Upper lobe of left lung (tissue), 6 donors: ENCODE data around the gene FAM3C. TPM values are rescaled to one million over a fixed set of nuclear protein-coding genes. Genes with fewer than 3 reads are reported as not detected.
A peak's percentile ranks its signal among the peaks of the same experiment; 100 is the strongest.
"Not testable (repeated sequence)": the region's sequence is repeated elsewhere in the genome, so short reads cannot be mapped to it uniquely, and the experiment has no call there.

Source experiments
- ATAC-seq, 2 donors: fragments of 200-7000 bp; cut with Tn5 transposase; one replicate each; pipeline ENCODE4 v1.9.1; 2022; ENCODE audit warnings: mild to moderate bottlenecking in 2 of 2, moderate library complexity in 2 of 2; ENCODE audit not compliant: low FRiP score in 2 of 2
- DNase-seq, 2 donors: peaks; one replicate each; pipeline ENCODE4 v3.0.0-alpha.2; 2019 to 2020
- H3K27ac ChIP-seq, 4 donors: fragments of 200-600 bp; sonication (generic); one replicate each; pipeline ENCODE4 v1.5.1; 2016 to 2019
- H3K27me3 ChIP-seq, 4 donors: fragments of 200-600 bp; sonication (generic); one replicate each; pipeline ENCODE4 v1.5.1; 2017 to 2019
- H3K36me3 ChIP-seq, 4 donors: fragments of 200-600 bp; sonication (generic); one replicate each; pipeline ENCODE4 v1.5.1; 2016 to 2019
- H3K4me1 ChIP-seq, 4 donors: fragments of 200-600 bp; sonication (generic); one replicate each; pipeline ENCODE4 v1.5.1; 2018 to 2019
- H3K4me3 ChIP-seq, 4 donors: fragments of 200-600 bp; sonication (generic); one replicate each; pipeline ENCODE4 v1.5.1; 2017 to 2019; ENCODE audit warnings: mild to moderate bottlenecking in 2 of 4, moderate library complexity in 1 of 4
- H3K9me3 ChIP-seq, 4 donors: fragments of 200-600 bp; sonication (generic); one replicate each; pipeline ENCODE4 v1.5.1; 2018 to 2019
- CTCF ChIP-seq, 6 experiments: fragments of 450-650 bp in 4 of 6; fragments of 200-600 bp in 2 of 6; sonication (generic) in 2 of 6; IDR thresholded peaks; one replicate each; pipeline ENCODE4 v1.5.1; 2016 to 2019; ENCODE audit warnings: antibody characterized with exemption in 6 of 6
- EP300 ChIP-seq, 4 donors: sonication (generic); formaldehyde crosslinking; IDR thresholded peaks; one replicate each; pipeline ENCODE4 v1.5.1; 2017; ENCODE audit warnings: antibody characterized with exemption in 4 of 4, control low read depth in 2 of 4
- POLR2A ChIP-seq, 4 donors: fragments of 450-650 bp; IDR thresholded peaks; one replicate each; pipeline ENCODE4 v1.5.1; 2016 to 2017; ENCODE audit warnings: antibody characterized with exemption in 4 of 4, mild to moderate bottlenecking in 2 of 4
- POLR2AphosphoS5 ChIP-seq, 2 donors: sonication (generic); formaldehyde crosslinking; IDR thresholded peaks; one replicate each; pipeline ENCODE4 v1.5.1; 2017; ENCODE audit warnings: antibody characterized with exemption in 2 of 2
- WGBS, 2 donors: methylation state at CpG; one replicate each; pipeline ENCODE4 v1.1.5; 2017 to 2018; 5-methylcytosine and 5-hydroxymethylcytosine counted together
- total RNA-seq, 6 donors: library from RNA; depleted of rRNA in 4 of 6; stranded (reverse); fragments of >200 nt in 4 of 6; gene quantifications; one replicate each; pipeline versions ENCODE4 v1.1.0 to v1.2.1, GENCODE V29; 2016 to 2021
- donor health status: DM: no; HTN: no; CAD: no; lungs with moderate emphysema.
- donor health status: DM: no; HTN: yes; CAD: no; lungs with severe emphysema.

The FAM3C gene
- total RNA-seq, 6 donors from 2014 or later: 10.5 to 65.7 (median 34.9) TPM

- ATAC-seq (no peak), DNase-seq (no peak)
- Histone ChIP-seq H3K4me1 (no peaks in the 10 kb centered on the region), H3K27me3 (no peaks in the 10 kb centered on the region), H3K36me3 (no peaks in the 10 kb centered on the region), H3K4me3 (no peak overlapping the region), H3K9me3 (no peaks in the 10 kb centered on the region), H3K27ac (no peak overlapping the region)
- WGBS, 2 donors: 91 to 95% methylated on average over 2 of the region's 2 CpGs
- no peak for TF ChIP-seq POLR2A (IDR thresholded peaks at IDR 0.05)
- TF ChIP-seq EP300 (IDR thresholded peaks at IDR 0.05): no peak
- TF ChIP-seq CTCF (IDR thresholded peaks at IDR 0.05): no peak
- no peak for TF ChIP-seq POLR2AphosphoS5 (IDR thresholded peaks at IDR 0.05)
Measured at GRCh38 chr7:121431996-121432395, 35.9 kb upstream of the FAM3C start.

- WGBS, 2 donors: 83 to 97% methylated on average over 2 of the region's 2 CpGs
- TF ChIP-seq EP300 (IDR thresholded peaks at IDR 0.05) (no peak), POLR2AphosphoS5 (IDR thresholded peaks at IDR 0.05) (no peak), CTCF (IDR thresholded peaks at IDR 0.05) (no peak), POLR2A (IDR thresholded peaks at IDR 0.05) (no peak)
Measured at GRCh38 chr7:121431389-121431995, 35.4 kb upstream of the FAM3C start.

GRCh38 chr7:121430558-121430957, 34.5 kb upstream of the FAM3C start:
- Histone ChIP-seq H3K27me3 (no peaks in the 10 kb centered on the region), H3K4me3 (no peak overlapping the region), H3K27ac (no peak overlapping the region), H3K9me3 (no peaks in the 10 kb centered on the region), H3K36me3 (no peaks in the 10 kb centered on the region), H3K4me1 (no peaks in the 10 kb centered on the region)
- DNase-seq (no peak), ATAC-seq (no peak)
- TF ChIP-seq EP300 (IDR thresholded peaks at IDR 0.05) (no peak), POLR2A (IDR thresholded peaks at IDR 0.05) (no peak), CTCF (IDR thresholded peaks at IDR 0.05) (no peak), POLR2AphosphoS5 (IDR thresholded peaks at IDR 0.05) (no peak)
- WGBS, 2 donors: 85 to 90% methylated on average over 1 of the region's 1 CpG

More at GRCh38 chr7:121431389-121431995, 35.4 kb upstream of the FAM3C start:
- DNase-seq: no peak
- Histone ChIP-seq H3K27ac (no peak overlapping the region), H3K9me3 (no peaks in the 10 kb centered on the region), H3K4me3 (no peak overlapping the region), H3K36me3 (no peaks in the 10 kb centered on the region), H3K4me1 (no peaks in the 10 kb centered on the region), H3K27me3 (no peaks in the 10 kb centered on the region)
- no peak for ATAC-seq

- Histone ChIP-seq H3K27me3 (no peaks in the 10 kb centered on the region), H3K36me3 (no peaks in the 10 kb centered on the region), H3K27ac (no peak overlapping the region), H3K4me1 (no peaks in the 10 kb centered on the region), H3K4me3 (no peak overlapping the region), H3K9me3 (no peaks in the 10 kb centered on the region)
- TF ChIP-seq EP300 (IDR thresholded peaks at IDR 0.05): no peak
- TF ChIP-seq POLR2A (IDR thresholded peaks at IDR 0.05): no peak
- TF ChIP-seq POLR2AphosphoS5 (IDR thresholded peaks at IDR 0.05): no peak
- no peak for TF ChIP-seq CTCF (IDR thresholded peaks at IDR 0.05)
- ATAC-seq (no peak), DNase-seq (no peak)
Measured at GRCh38 chr7:121429798-121430197, 33.7 kb upstream of the FAM3C start.

- DNase-seq (no peak), ATAC-seq (peak in 1 of 2 donors; percentile 19)
- WGBS, 2 donors: 76 to 83% methylated on average over 4 of the region's 4 CpGs
- Histone ChIP-seq H3K36me3 (no peaks in the 10 kb centered on the region), H3K9me3 (no peaks in the 10 kb centered on the region), H3K27me3 (no peaks in the 10 kb centered on the region), H3K4me1 (no peaks in the 10 kb centered on the region), H3K27ac (no peak overlapping the region), H3K4me3 (no peak overlapping the region)
- TF ChIP-seq CTCF (IDR thresholded peaks at IDR 0.05) (no peak), POLR2A (IDR thresholded peaks at IDR 0.05) (no peak), POLR2AphosphoS5 (IDR thresholded peaks at IDR 0.05) (no peak), EP300 (IDR thresholded peaks at IDR 0.05) (no peak)
Measured at GRCh38 chr7:121428855-121429489, 32.9 kb upstream of the FAM3C start.

- H3K4me3 ChIP-seq, H3K27ac ChIP-seq, H3K9me3 ChIP-seq, H3K27me3 ChIP-seq, H3K36me3 ChIP-seq, H3K4me1 ChIP-seq, ATAC-seq: not testable (repeated sequence)
- 93 to 94% methylated on average over 13 to 17 of the region's 17 CpGs for WGBS, 2 donors
- peak in 1 of 2 donors; percentile 72 for DNase-seq
Measured at GRCh38 chr7:121421743-121422142, 25.6 kb upstream of the FAM3C start.
